ENCODE data around the gene SRD5A1.

SRD5A1 gene

DNA sequence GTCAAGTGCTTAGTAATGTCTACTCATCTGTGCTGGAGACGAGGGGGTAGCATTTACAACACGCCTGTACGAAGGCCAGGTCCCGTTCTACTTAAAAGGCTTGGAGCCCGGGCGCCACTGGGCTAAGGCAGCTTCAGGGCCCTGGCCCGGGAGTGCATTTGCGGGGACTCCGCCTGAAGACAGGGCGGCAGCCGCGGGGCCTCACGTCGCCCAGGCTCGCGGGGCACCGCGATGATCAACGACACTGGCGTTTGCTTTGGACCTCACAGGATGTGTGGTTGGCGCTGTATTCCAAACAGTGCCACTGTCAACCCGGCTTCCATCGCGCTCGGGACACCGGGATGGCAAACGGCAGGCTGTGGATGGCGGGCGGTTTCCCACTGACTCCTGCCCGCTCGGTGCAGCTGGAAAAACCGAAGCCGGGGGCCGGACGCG, 78.9 kb downstream of the SRD5A1 start:
- peak; percentile 74 to 76 for DNase-seq
- TF ChIP-seq POLR2A (IDR thresholded peaks at IDR 0.05; ENCODE audit: low read length) (no peak), GATA1 (IDR thresholded peaks at IDR 0.05; ENCODE audit: low read depth, low read length) (no peak)

DNA sequence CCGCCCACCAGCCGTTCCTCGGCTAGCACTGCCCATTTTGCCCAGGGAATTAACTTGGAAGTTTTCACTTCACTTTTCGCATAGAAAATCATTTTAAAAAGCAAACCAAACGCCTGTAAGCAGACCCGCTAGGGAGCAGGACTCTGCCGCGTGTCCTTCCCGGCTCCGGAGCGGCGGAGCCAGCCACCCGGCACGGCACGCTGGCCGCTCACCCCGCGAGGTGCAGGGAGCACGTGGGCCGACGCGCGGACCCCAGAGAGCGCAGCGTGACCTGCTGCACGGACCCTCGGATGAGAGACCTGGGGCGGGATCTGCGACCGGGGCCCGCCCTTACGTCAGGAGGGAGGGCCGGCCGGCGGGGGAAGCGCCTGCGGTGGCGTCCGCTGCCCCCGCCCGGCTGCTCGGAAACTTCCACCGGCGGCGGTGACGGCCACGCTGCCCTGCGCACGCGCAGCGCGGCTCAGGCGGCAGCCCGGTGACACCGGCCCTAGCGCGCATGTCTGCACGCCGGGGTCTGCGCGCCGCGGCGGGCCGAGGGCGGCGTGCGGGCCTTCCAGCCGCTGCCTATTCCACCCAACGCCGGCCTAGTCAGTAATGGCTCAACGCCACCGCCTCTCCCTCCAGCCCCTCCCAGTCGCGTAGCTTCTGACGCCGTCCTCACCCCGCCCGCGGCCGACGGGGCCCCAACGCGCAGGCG, 79.5 kb downstream of the SRD5A1 start:
- TF ChIP-seq POLR2A (IDR thresholded peaks at IDR 0.05; ENCODE audit: low read length) (peak; percentile 84), GATA1 (IDR thresholded peaks at IDR 0.05; ENCODE audit: low read depth, low read length) (no peak)
- peak; percentile 98 to 99 for DNase-seq

DNA sequence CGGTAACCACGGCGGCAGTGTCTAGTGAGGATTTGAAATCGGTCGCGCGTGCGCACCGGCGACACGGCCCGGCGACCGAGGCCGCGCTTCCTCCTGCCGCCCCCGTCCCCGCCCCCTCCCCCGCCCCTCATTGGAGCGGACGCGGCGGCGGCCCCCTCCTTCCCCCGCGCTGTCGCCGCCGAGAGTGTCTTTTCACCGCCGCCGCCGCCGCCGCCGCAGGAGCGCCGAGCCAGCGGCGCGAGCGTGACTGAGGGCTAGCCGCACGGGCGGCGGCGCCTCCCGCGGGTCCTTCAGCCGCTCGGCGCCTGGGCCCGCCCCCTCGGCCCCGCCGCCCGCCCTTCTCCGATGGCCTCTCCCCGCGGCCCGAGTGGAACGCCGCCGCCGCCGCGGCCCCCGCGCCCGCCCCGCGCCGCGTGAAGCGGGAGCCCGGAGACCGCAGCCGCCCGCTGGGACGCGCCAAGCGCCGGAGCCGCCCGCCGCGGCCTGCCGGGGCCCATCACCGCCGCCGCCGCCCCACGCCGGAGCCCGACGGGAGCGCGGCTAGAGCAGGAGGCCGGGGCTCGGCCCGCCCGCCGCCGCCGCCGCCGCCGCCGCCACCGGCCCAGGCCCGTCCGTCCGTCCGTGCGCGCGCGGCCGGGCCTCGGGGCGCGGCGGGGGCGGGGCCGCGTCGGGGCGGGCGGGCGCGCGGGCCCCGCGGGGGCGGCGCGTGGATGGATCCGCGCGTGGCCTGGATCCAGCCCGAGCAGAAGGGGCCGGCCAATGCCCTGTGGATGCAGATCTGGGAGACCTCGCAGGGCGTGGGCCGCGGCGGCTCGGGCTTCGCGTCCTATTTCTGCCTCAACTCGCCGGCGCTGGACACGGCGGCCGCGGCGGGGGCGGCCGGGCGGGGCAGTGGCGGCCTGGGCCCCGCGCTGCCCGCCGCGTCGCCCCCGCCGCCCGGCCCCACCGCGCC, 80.3 kb downstream of the SRD5A1 start, which contains the start of gene TENT4A:
TENT4A (plus strand) TSS at position 159 of the 952 bp plus-strand sequence; CDS start at position 711, 552 bp downstream.
- TF ChIP-seq POLR2A (IDR thresholded peaks at IDR 0.05; ENCODE audit: low read length) (no peak), GATA1 (IDR thresholded peaks at IDR 0.05; ENCODE audit: low read depth, low read length) (no peak)
- peak; percentile 57 to 72 for DNase-seq

DNA sequence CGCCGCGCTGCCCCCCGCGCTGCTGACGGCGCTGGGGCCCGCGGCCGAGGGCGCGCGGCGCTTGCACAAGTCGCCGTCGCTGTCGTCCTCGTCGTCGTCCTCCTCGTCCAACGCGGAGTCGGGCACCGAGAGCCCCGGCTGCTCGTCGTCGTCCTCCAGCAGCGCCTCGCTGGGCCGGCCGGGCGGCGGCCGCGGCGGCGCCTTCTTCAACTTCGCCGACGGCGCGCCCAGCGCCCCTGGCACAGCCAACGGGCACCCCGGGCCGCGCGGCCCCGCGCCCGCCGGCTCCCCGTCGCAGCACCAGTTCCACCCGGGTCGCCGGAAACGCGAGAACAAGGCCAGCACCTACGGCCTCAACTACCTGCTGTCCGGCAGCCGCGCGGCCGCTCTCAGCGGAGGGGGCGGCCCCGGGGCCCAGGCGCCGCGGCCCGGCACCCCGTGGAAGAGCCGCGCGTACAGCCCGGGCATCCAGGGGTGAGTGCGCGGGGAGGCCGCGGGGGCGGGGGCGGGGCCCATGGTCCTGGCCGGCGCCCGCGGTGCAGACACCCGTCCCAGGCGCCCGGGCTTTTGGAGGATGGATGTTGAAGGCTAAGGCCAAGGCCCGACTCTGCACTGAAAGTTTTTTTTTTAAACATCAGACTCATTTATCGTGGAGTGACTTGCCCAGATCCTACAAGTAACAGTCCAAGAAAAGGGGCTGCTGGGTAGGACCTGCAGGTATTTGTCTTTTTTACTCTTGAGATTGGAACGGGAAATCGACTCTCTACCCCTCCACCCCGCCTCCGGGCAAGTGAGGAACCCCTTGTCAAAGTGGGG, 81.2 kb downstream of the SRD5A1 start:
- DNase-seq, result peak; percentile 57 to 72
- TF ChIP-seq POLR2A (IDR thresholded peaks at IDR 0.05; ENCODE audit: low read length), result peak; percentile 19
- no peak for TF ChIP-seq GATA1 (IDR thresholded peaks at IDR 0.05; ENCODE audit: low read depth, low read length)

DNA sequence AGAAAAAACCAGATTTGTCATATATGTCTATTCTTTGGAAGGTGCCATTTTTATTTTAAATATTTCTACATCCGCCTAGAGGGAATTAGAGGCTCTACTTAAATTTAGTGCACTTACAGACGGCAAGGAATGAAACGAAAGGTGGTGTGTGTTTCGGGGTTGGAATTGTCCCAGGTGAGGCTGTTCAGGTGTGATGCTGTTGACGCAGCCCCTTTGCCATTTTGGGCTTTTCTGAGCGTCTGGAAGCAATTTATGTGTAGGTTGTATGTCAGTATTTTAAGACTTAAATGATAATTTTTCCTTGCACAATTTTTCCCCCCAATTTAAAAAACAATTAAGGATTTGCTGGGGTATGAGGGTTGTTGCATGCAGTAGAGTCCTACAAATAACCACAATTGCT, 82.0 kb downstream of the SRD5A1 start:
- DNase-seq, result no peak
- TF ChIP-seq GATA1 (IDR thresholded peaks at IDR 0.05; ENCODE audit: low read depth, low read length) (no peak), POLR2A (IDR thresholded peaks at IDR 0.05; ENCODE audit: low read length) (no peak)

DNA sequence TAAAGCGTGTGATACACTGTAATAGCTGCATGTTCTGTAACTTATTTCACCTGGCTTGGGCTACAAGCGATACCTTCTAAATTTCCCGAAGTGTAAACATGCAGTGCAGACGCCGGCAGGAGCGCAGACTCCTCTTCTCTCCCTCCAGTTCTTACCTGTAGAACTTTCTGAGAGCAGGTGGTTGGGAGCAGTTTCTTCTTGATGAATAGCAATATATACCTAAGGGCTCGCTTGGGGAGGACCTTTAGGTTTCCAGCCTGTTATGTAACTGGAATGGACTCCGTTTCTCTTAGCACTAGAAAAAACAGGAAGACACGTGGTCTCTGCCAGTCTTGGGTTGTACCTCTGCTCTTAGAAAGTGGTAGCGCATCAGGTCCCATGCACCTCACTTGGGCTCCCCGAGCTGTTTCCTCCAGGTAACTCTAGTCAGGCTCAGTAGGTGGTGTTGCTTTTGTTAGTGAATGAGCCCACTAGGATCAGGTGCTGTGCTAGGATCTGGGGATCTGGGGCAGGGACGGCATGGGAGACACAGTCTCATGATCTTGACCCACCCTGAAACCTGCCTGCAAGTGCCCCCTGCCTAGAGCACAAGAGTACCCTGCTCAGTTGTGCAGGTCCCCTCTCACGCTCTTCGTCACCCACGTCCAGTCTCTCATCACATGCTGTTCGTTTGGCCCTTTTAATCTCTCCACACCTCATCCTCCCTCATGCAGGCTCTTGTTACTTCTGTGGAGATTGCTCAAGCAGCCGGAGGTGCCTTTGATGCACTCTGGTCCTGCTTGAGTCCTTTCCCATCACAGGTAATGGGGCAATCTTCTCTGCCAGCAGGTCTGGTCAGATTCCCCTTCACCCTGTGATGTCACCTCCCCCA, 82.8 kb downstream of the SRD5A1 start:
- TF ChIP-seq POLR2A (IDR thresholded peaks at IDR 0.05; ENCODE audit: low read length), result no peak
- no peak for TF ChIP-seq GATA1 (IDR thresholded peaks at IDR 0.05; ENCODE audit: low read depth, low read length)
- DNase-seq, result peak in 1 of 2 experiments; percentile 23

DNA sequence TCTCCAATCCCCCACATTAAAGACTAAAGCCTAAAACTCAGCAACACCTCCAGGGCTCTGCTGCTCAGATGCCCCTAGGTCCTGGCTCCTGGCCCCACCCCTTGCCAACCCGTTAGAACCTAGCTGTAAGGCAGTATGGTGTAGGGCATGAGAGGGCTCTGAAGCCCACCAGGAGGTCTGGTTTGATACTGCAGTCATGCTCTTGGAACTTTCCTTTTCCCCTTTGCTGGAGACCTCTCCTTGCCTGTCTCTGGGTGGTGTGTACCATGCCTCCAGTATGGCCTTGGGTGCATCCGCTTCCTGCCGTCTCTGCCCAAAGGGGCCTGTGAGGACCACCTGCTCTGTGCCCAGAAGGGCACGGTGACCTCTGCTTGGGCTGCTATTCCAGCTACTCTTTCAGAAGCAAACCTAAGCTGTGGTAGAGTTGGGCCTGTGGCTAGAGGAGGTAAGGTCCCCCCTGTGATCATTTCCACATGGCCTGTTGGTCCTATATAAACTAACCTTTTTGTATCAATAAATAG, 83.4 kb downstream of the SRD5A1 start:
- no peak for DNase-seq
- no peak for TF ChIP-seq POLR2A (IDR thresholded peaks at IDR 0.05; ENCODE audit: low read length)
- TF ChIP-seq GATA1 (IDR thresholded peaks at IDR 0.05; ENCODE audit: low read depth, low read length), result no peak

DNA sequence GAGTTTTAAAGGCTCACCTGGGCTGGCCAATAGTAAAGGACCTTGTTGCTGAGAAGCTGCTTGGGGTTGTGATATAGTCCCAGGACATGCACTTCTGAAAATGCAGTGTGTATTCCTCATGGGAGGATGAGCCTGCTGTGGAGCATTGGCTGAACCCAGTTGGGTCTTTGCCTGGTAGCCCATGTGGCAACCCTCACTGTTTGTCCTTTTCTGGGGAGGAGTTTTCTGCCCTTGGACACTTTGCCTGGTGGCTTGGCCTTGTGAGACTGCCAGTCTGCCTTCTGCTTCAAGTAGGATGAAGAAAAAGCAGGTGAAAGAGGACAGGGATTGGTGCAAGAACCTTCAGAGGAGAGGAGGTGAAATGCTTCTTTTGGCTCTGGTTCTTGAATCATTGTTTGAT, 84.0 kb downstream of the SRD5A1 start:
- DNase-seq, result no peak
- TF ChIP-seq POLR2A (IDR thresholded peaks at IDR 0.05; ENCODE audit: low read length), result no peak
- TF ChIP-seq GATA1 (IDR thresholded peaks at IDR 0.05; ENCODE audit: low read depth, low read length), result no peak

DNA sequence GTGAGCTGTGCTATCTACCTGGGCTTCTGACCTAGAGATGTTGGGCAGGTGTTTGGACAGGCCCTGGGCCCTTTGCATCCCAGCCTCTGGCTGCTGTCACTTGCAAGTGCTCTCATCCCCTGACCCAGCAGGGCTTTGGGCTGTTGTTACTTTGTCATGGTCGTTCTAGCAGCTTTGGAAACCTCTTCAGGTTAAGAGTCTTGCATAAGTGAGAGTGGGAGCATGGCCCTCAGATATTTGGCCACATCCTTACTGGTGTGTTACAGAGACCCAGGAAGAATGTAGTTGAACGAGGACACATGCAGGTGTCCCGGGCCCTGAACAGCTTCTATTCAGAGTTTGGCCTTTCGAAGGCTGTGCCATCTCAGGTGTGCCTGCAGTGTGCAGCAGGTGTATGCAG, 84.4 kb downstream of the SRD5A1 start:
- no peak for TF ChIP-seq POLR2A (IDR thresholded peaks at IDR 0.05; ENCODE audit: low read length)
- no peak for TF ChIP-seq GATA1 (IDR thresholded peaks at IDR 0.05; ENCODE audit: low read depth, low read length)
- no peak for DNase-seq

DNA sequence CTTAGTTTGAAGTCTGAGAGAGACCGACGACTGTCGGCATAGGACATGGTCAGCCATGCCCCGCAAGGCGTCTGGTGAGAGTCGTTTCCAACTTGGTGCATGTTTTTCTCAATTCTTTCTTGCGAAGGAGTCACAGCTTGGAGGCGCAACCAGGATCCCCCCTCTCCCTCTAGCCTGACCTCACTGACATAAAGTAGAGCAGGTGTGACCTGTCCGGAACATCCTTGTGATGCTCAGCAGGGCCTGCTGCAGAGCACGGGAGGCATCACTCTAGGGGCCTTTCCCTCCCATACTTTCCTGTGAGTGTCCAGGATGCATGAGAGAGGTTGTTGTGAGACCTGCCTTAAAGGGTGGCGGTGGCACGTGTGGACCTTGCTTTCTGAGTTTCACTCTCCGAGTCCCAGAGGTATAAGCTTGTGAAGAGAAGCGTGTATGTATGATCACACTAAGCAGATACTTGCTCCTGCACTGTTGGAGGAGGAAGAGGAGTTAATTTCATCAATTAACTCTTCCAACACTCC, 85.0 kb downstream of the SRD5A1 start:
- TF ChIP-seq POLR2A (IDR thresholded peaks at IDR 0.05; ENCODE audit: low read length) (no peak), GATA1 (IDR thresholded peaks at IDR 0.05; ENCODE audit: low read depth, low read length) (no peak)
- DNase-seq, result no peak

DNA sequence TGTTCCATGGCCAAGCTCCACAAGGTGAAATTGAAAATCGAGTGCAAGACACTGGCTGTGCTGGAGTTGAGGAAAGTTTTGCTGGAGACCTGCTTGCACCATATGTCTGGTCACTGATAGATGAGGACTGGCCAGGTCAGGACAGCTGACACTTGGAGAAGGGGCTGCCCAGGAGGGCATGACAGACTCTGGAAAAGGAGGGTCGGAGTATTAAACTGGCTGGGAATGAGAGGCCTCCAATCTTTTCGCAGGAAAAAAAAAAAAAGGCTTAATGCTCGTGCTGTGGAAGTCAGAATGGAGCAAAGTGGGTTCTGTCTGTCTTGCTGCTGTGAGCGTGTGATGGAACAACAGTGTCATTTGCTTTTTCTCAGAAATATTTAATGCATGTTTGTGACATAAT, 85.5 kb downstream of the SRD5A1 start:
- TF ChIP-seq POLR2A (IDR thresholded peaks at IDR 0.05; ENCODE audit: low read length), result no peak
- DNase-seq, result no peak

DNA sequence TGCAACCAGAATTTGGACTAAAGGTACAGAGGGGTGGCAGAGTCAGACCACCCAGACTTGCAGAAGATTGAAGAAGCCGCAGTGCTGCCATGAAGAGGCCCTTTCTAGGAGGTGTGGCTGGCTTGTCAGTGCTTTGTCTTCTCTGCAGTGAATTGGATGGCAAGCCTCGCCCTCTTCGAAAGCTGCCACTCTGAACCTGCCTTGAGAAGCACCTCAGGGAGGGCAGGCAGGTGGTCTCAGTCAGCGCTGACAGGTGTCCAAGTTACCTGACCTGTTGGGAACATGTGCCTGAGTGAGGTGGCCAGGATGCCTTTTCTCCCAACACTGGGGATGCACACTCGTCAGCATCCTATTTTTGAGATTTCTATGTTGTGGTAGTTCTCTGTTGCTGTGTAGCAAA, 86.2 kb downstream of the SRD5A1 start:
- no peak for DNase-seq
- TF ChIP-seq GATA1 (IDR thresholded peaks at IDR 0.05; ENCODE audit: low read depth, low read length), result no peak
- no peak for TF ChIP-seq POLR2A (IDR thresholded peaks at IDR 0.05; ENCODE audit: low read length)

All from erythroblast (primary cell).